Endothelial cell of umbilical vein (primary cell): Measurements from ENCODE around the gene UBE2H. TPM values are rescaled to one million over a fixed set of nuclear protein-coding genes. Genes with fewer than 3 reads are reported as not detected.

Experiments used
- BruUV-seq: library from RNA; stranded (reverse); fragments of 400-500 nt; replicated peaks from 2 replicates; lab custom pipeline; 2021; lab: Mats Ljungman, UMichigan
- CTCF ChIA-PET: fragments of 300-600, 350-600 bp; sonication (Branson Sonifier 250); formaldehyde crosslinking; loops from one replicate; lab custom pipeline; 2021; ENCODE audit warnings: antibody characterized with exemption, inconsistent platforms; lab: Charles Lee
- POLR2A ChIA-PET: fragments of 300-600, 350-600 bp; sonication (Branson Sonifier 250); formaldehyde crosslinking; loops from one replicate; lab custom pipeline; 2021; ENCODE audit warnings: antibody characterized with exemption, inconsistent platforms; lab: Charles Lee
- DNase-seq: peaks from one replicate; pipeline ENCODE4 v3.0.0-alpha.2; 2011; ENCODE audit warnings: low read depth, low spot score
- FAIRE-seq: peaks from 2 replicates; lab custom pipeline; 2011; peaks lifted over from hg19 to GRCh38; lab: Jason Lieb, UNC
- H2AFZ ChIP-seq: 2 replicates; pipeline ENCODE4 v1.6.0; 2012; ENCODE audit warnings: low read depth, low read length, control low read depth, inconsistent platforms
- H3K27ac ChIP-seq: 2 replicates; pipeline ENCODE4 v1.5.1; 2011; ENCODE audit warnings: low read depth, mild to moderate bottlenecking, control low read depth, low read length, moderate library complexity; ENCODE audit not compliant: insufficient read depth
- H3K27me3 ChIP-seq, 2 experiments: 2 replicates each; pipeline versions ENCODE4 v1.6.0 to v1.6.1; 2011; ENCODE audit warnings: low read length in 2 of 2, mixed read lengths in 1 of 2; ENCODE audit not compliant: control insufficient read depth in 2 of 2, insufficient read depth in 2 of 2
- H3K36me3 ChIP-seq, 2 experiments: 2 replicates in 1 of 2; 3 replicates in 1 of 2; pipeline ENCODE4 v1.5.1; 2011; ENCODE audit warnings: low read length in 2 of 2, mild to moderate bottlenecking in 1 of 2, moderate library complexity in 1 of 2; ENCODE audit not compliant: control insufficient read depth in 2 of 2, insufficient read depth in 2 of 2; ENCODE audit errors: extremely low read depth in 1 of 2
- H3K4me1 ChIP-seq: 3 replicates; pipeline ENCODE4 v1.5.1; 2011; ENCODE audit warnings: mild to moderate bottlenecking, low read length; ENCODE audit not compliant: control insufficient read depth, insufficient read depth; ENCODE audit errors: extremely low read depth
- H3K4me2 ChIP-seq: 2 replicates; pipeline ENCODE4 v1.6.1; 2011; ENCODE audit warnings: low read length, control low read depth, mixed read lengths; ENCODE audit not compliant: insufficient read depth
- H3K4me3 ChIP-seq, 3 experiments: fragments of 200-600 bp in 1 of 3; sonication (generic), shearing (Covaris generic) in 1 of 3; replicated peaks in 1 of 3; 2 replicates each; pipeline ENCODE4 v1.5.1; 2011 to 2016; ENCODE audit warnings: control low read depth in 3 of 3, low read length in 3 of 3, mild to moderate bottlenecking in 2 of 3, inconsistent platforms in 1 of 3, low read depth in 1 of 3, moderate library complexity in 1 of 3; ENCODE audit not compliant: insufficient read depth in 1 of 3
- H3K79me2 ChIP-seq: 2 replicates; pipeline ENCODE4 v1.6.0; 2012; ENCODE audit warnings: low read length, inconsistent platforms; ENCODE audit not compliant: control insufficient read depth, insufficient read depth
- H3K9ac ChIP-seq: replicated peaks from 2 replicates; pipeline ENCODE3; 2011; ENCODE audit warnings: low read length, control low read depth; ENCODE audit not compliant: insufficient read depth; ENCODE audit errors: extremely low read depth
- H3K9me1 ChIP-seq: replicated peaks from 3 replicates; pipeline ENCODE4 v1.6.0; 2011; ENCODE audit warnings: mild to moderate bottlenecking, low read length; ENCODE audit not compliant: control insufficient read depth, insufficient read depth; ENCODE audit errors: extremely low read depth
- H3K9me3 ChIP-seq: replicated peaks from 2 replicates; pipeline ENCODE4 v1.5.1; 2012; ENCODE audit warnings: low read length, inconsistent platforms; ENCODE audit not compliant: control insufficient read depth, insufficient read depth
- H4K20me1 ChIP-seq: replicated peaks from 2 replicates; pipeline ENCODE3; 2011; ENCODE audit warnings: mild to moderate bottlenecking, low read length; ENCODE audit not compliant: control insufficient read depth, insufficient read depth; ENCODE audit errors: extremely low read depth
- EZH2 ChIP-seq: IDR thresholded peaks from 2 replicates; pipeline ENCODE4 v1.6.1; 2012; ENCODE audit warnings: borderline replicate concordance, low read depth, mild to moderate bottlenecking, moderate library complexity, low read length, inconsistent platforms; ENCODE audit not compliant: severe bottlenecking
- FOS ChIP-seq: IDR thresholded peaks from 2 replicates; pipeline ENCODE4 v1.6.1; 2011; ENCODE audit warnings: mild to moderate bottlenecking, low read length, moderate library complexity, borderline replicate concordance; ENCODE audit not compliant: insufficient read depth
- GATA2 ChIP-seq: IDR thresholded peaks from 2 replicates; pipeline ENCODE4 v1.7.0; 2011; ENCODE audit warnings: low read depth, mild to moderate bottlenecking, moderate library complexity, mixed read lengths, low read length; ENCODE audit not compliant: insufficient read length, insufficient read depth
- JUN ChIP-seq: IDR thresholded peaks from 2 replicates; pipeline ENCODE4 v1.6.1; 2011; ENCODE audit warnings: borderline replicate concordance, low read depth; ENCODE audit not compliant: insufficient read length, insufficient read depth
- MAX ChIP-seq: IDR thresholded peaks from 2 replicates; pipeline ENCODE4 v1.6.1; 2011; ENCODE audit not compliant: insufficient read depth, insufficient read length
- MYC ChIP-seq: IDR thresholded peaks from one replicate; pipeline ENCODE4 v1.6.1; 2011; ENCODE audit warnings: mild to moderate bottlenecking, low read depth, low read length
- POLR2A ChIP-seq: IDR thresholded peaks from 2 replicates; pipeline ENCODE4 v1.6.1; 2012; ENCODE audit warnings: low read depth, mild to moderate bottlenecking, control low read depth, low read length
- POLR2AphosphoS5 ChIP-seq: IDR thresholded peaks from 2 replicates; pipeline ENCODE4 v1.6.1; 2012; ENCODE audit warnings: low read depth, mild to moderate bottlenecking, control low read depth, low read length, moderate library complexity; ENCODE audit not compliant: insufficient read depth
- dilution Hi-C: fragments of 300-500 bp; cut with MboI; formaldehyde crosslinking; loops from one replicate; pipeline ENCODE4 v1.15.0; 2019; ENCODE audit warnings: low sequenced_read_pairs; ENCODE audit not compliant: extremely low pct_ligation_motif_present
- intact Hi-C: fragments of 100-400 bp; cut with micrococcal nuclease; formaldehyde crosslinking; loops from one replicate; pipeline ENCODE4 v1.10.0; 2022
- polyA plus RNA-seq, 4 experiments: library from polyadenylated mRNA; depleted of rRNA in 3 of 4; stranded (reverse) in 3 of 4; unstranded in 1 of 4; fragments of >200 nt; gene quantifications; 2 replicates each; pipeline versions ENCODE4 v1.2.1 to v1.2.3, GENCODE V29; 2011 to 2012; ENCODE audit warnings: missing spikeins in 1 of 4
- total RNA-seq: library from RNA; stranded (reverse); gene quantifications from 2 replicates; pipeline ENCODE4 v1.2.3, GENCODE V29; 2021
- TF ChIP-seq, protein P1 (sequence below), 2 donors: IDR thresholded peaks; 1 replicate in 1 of 2; 2 replicates in 1 of 2; pipeline ENCODE4 v1.5.1; 2011; ENCODE audit warnings: low read length in 2 of 2, mild to moderate bottlenecking in 2 of 2, moderate library complexity in 2 of 2, control low read depth in 1 of 2, inconsistent platforms in 1 of 2, low read depth in 1 of 2; ENCODE audit not compliant: insufficient read depth in 1 of 2; ENCODE audit errors: extremely low read depth in 1 of 2

The UBE2H gene
- total and polyA plus RNA-seq, 2 donors (not counting 3 experiments of a cell fraction or from before 2014, with no cell fraction given), result 51.7 to 90.1 TPM

GRCh38 chr7:129855234-129855673 is 97.5 kb downstream of the UBE2H start:
- TF ChIP-seq JUN, result no peak
- TF ChIP-seq MYC, result no peak
- no peak for TF ChIP-seq POLR2A
- no peak for TF ChIP-seq GATA2
- no peak for TF ChIP-seq MAX
- TF ChIP-seq, protein P1, sequence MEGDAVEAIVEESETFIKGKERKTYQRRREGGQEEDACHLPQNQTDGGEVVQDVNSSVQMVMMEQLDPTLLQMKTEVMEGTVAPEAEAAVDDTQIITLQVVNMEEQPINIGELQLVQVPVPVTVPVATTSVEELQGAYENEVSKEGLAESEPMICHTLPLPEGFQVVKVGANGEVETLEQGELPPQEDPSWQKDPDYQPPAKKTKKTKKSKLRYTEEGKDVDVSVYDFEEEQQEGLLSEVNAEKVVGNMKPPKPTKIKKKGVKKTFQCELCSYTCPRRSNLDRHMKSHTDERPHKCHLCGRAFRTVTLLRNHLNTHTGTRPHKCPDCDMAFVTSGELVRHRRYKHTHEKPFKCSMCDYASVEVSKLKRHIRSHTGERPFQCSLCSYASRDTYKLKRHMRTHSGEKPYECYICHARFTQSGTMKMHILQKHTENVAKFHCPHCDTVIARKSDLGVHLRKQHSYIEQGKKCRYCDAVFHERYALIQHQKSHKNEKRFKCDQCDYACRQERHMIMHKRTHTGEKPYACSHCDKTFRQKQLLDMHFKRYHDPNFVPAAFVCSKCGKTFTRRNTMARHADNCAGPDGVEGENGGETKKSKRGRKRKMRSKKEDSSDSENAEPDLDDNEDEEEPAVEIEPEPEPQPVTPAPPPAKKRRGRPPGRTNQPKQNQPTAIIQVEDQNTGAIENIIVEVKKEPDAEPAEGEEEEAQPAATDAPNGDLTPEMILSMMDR (IDR thresholded peaks at IDR 0.05; ENCODE audit: extremely low read depth in 1 of 2, insufficient read depth in 1 of 2, low read depth in 1 of 2, low read length in 2 of 2), result no peak
- TF ChIP-seq FOS, result no peak
- no peak for TF ChIP-seq POLR2AphosphoS5
- TF ChIP-seq EZH2, result no peak
- Histone ChIP-seq H3K27me3 (no peaks in the 10 kb centered on the region), H3K79me2 (peaks cover 21% of the 10 kb centered on the region), H3K4me2 (no peak overlapping the region), H3K9ac (no peak overlapping the region), H3K27ac (no peak overlapping the region), H3K4me3 (no peak overlapping the region), H3K36me3 (peaks cover 0 to 5% of the 10 kb centered on the region in 2 experiments), H3K9me3 (no peaks in the 10 kb centered on the region), H3K4me1 (peaks cover 23% of the 10 kb centered on the region), H2AFZ (no peak overlapping the region), H4K20me1 (peaks cover 7% of the 10 kb centered on the region), H3K9me1 (no peaks in the 10 kb centered on the region)
- intact Hi-C loops (no loop called here), dilution Hi-C loops (no loop called here)
- no TSS peak for BruUV-seq
- DNase-seq (peak; percentile 59), FAIRE-seq (no peak)
- ChIA-PET POLR2A (no interaction called here), CTCF (interaction anchor here (0.9 to 3.0 kb wide), 3 partner anchors 10 to 26 kb away, joined by 3 to 17 read pairs (median 5); no protein-coding TSS in a partner anchor)
